Activated CD4-positive, alpha-beta memory T cell treated with anti-CD3 and anti-CD28 coated beads, Interleukin-2, amount 10 ng/mL, durations not matched to agents 7 days and 5 days (primary cell): ENCODE measurements around the gene GSK3B. TPM values are rescaled to one million over a fixed set of nuclear protein-coding genes. Genes with fewer than 3 reads are reported as not detected.

Experiments
- CTCF ChIA-PET: fragments of 350-600 bp; sonication (Branson Sonifier 250); formaldehyde crosslinking; loops from one replicate; lab custom pipeline; 2021; ENCODE audit warnings: antibody characterized with exemption, inconsistent platforms; lab: Charles Lee
- POLR2A ChIA-PET: fragments of 350-600 bp; sonication (Branson Sonifier 250); formaldehyde crosslinking; loops from one replicate; lab custom pipeline; 2021; ENCODE audit warnings: antibody characterized with exemption; lab: Charles Lee
- DNase-seq: peaks from one replicate; pipeline ENCODE4 v3.0.0-alpha.2; 2020
- H3K27ac Mint-ChIP-seq: one replicate; pipeline ENCODE4 v1.8.0; 2021; ENCODE audit warnings: mild to moderate bottlenecking, mixed read lengths
- H3K27me3 Mint-ChIP-seq: one replicate; pipeline ENCODE4 v1.8.0; 2021; ENCODE audit warnings: mixed read lengths
- H3K36me3 Mint-ChIP-seq: one replicate; pipeline ENCODE4 v1.8.0; 2021; ENCODE audit warnings: low read depth, mixed read lengths
- H3K4me1 Mint-ChIP-seq: one replicate; pipeline ENCODE4 v1.8.0; 2021; ENCODE audit warnings: mixed read lengths
- H3K4me3 Mint-ChIP-seq: one replicate; pipeline ENCODE4 v1.8.0; 2021; ENCODE audit warnings: mild to moderate bottlenecking, mixed read lengths
- H3K9me3 Mint-ChIP-seq: one replicate; pipeline ENCODE4 v1.8.0; 2021; ENCODE audit warnings: mixed read lengths
- total RNA-seq, 2 experiments: library from RNA; stranded (reverse); gene quantifications; one replicate each; pipeline ENCODE4 v1.2.3, GENCODE V29; 2021

GSK3B gene
- total RNA-seq, result 10 to 100 TPM; 35.6 to 37.2 TPM

GRCh38 chr3:120093911-120094775 lies at the start of gene GSK3B:
GSK3B (minus strand) TSS chr3:120094447; CDS start chr3:120093434, 1,013 bp downstream.
- peak; percentile 81 for DNase-seq
- ChIA-PET POLR2A (interaction anchor here (0.7 to 4.6 kb wide), 27 partner anchors 10 to 800 kb away, joined by 3 to 79 read pairs (median 4); partner anchors contain the start of genes ARHGAP31, CD80, COX17 and GTF2E1), CTCF (interaction anchor here (1.9 to 2.5 kb wide), 2 partner anchors 202 to 323 kb away, joined by 9 read pairs; no protein-coding TSS in a partner anchor)
- H3K9me3 Mint-ChIP-seq, result no peaks in the 10 kb centered on the region
- H3K27ac Mint-ChIP-seq, result no peak within 1 kb of the TSS
- H3K36me3 Mint-ChIP-seq, result peaks cover 19% of the 10 kb centered on the region
- H3K4me3 Mint-ChIP-seq, result no peak within 1 kb of the TSS
- H3K4me1 Mint-ChIP-seq, result peaks cover 25% of the 10 kb centered on the region
- H3K27me3 Mint-ChIP-seq, result no peaks in the 10 kb centered on the region

- no peak for DNase-seq
- ChIA-PET CTCF (no interaction called here), POLR2A (no interaction called here)
- peaks cover 5% of the 10 kb centered on the region for H3K4me1 Mint-ChIP-seq
- H3K27ac Mint-ChIP-seq, result no peak overlapping the region
- no peak overlapping the region for H3K4me3 Mint-ChIP-seq
- no peaks in the 10 kb centered on the region for H3K36me3 Mint-ChIP-seq
- no peaks in the 10 kb centered on the region for H3K9me3 Mint-ChIP-seq
- H3K27me3 Mint-ChIP-seq, result no peaks in the 10 kb centered on the region
These were observed 49.4 kb upstream of the GSK3B start for GRCh38 chr3:120143676-120144075.

GRCh38 chr3:120142236-120142635 lies 48.0 kb upstream of the GSK3B start:
- H3K4me1 Mint-ChIP-seq, result peaks cover 2% of the 10 kb centered on the region
- no peak overlapping the region for H3K4me3 Mint-ChIP-seq
- POLR2A ChIA-PET, result no interaction called here
- CTCF ChIA-PET, result no interaction called here
- DNase-seq, result no peak
- no peak overlapping the region for H3K27ac Mint-ChIP-seq
- H3K36me3 Mint-ChIP-seq, result no peaks in the 10 kb centered on the region
- H3K27me3 Mint-ChIP-seq, result no peaks in the 10 kb centered on the region
- H3K9me3 Mint-ChIP-seq, result no peaks in the 10 kb centered on the region

DNA sequence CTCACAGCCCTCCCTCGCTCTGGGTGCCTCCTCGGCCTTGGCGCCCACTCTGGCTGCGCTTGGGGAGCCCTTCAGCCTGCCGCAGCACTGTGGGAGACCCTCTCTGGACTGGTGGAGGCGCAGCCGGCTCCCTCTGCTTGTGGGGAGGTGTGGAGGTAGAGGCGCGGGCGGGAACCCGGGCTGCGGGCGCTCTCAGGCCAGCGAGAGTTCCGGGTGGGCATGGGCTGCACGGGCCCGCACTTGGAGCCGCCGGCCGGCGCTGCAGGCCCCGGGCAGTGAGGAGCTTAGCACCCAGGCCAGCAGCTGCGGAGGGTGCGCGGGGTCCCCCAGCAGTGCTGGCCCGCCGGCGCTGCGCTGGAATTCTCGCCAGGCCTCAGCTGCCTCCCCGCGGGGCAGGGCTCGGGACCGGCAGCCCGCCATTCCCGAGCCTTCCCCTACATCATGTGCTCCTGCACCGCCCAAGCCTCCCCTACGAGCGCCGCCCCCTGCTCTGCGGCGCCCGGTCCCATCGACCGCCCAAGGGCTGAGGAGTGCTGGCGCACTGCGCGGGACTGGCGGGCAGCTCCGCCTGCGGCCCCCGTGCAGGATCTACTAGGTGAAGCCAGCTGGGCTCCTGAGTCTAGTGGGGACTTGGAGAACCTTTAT lies 46.0 kb upstream of the GSK3B start:
- H3K27ac Mint-ChIP-seq, result no peak overlapping the region
- ChIA-PET POLR2A (no interaction called here), CTCF (no interaction called here)
- no peaks in the 10 kb centered on the region for H3K4me1 Mint-ChIP-seq
- no peak for DNase-seq
- H3K27me3 Mint-ChIP-seq, result no peaks in the 10 kb centered on the region
- H3K36me3 Mint-ChIP-seq, result no peaks in the 10 kb centered on the region
- H3K4me3 Mint-ChIP-seq, result no peak overlapping the region
- H3K9me3 Mint-ChIP-seq, result no peaks in the 10 kb centered on the region

- ChIA-PET POLR2A (no interaction called here), CTCF (no interaction called here)
- Mint-ChIP-seq H3K36me3 (no peaks in the 10 kb centered on the region), H3K27ac (no peak overlapping the region), H3K4me3 (no peak overlapping the region), H3K27me3 (no peaks in the 10 kb centered on the region), H3K9me3 (no peaks in the 10 kb centered on the region), H3K4me1 (no peaks in the 10 kb centered on the region)
- no peak for DNase-seq
These were observed 44.9 kb upstream of the GSK3B start for GRCh38 chr3:120139140-120139539.

- ChIA-PET CTCF (no interaction called here), POLR2A (no interaction called here)
- H3K36me3 Mint-ChIP-seq, result no peaks in the 10 kb centered on the region
- no peak overlapping the region for H3K4me3 Mint-ChIP-seq
- no peaks in the 10 kb centered on the region for H3K27me3 Mint-ChIP-seq
- H3K9me3 Mint-ChIP-seq, result no peaks in the 10 kb centered on the region
- H3K27ac Mint-ChIP-seq, result no peak overlapping the region
- H3K4me1 Mint-ChIP-seq, result no peaks in the 10 kb centered on the region
- no peak for DNase-seq
These were observed 43.3 kb upstream of the GSK3B start for GRCh38 chr3:120137548-120137947.

- CTCF ChIA-PET, result no interaction called here
- Mint-ChIP-seq H3K9me3 (no peaks in the 10 kb centered on the region), H3K36me3 (no peaks in the 10 kb centered on the region)
These were observed 36.4 kb upstream of the GSK3B start for GRCh38 chr3:120130656-120131055.

GRCh38 chr3:120129718-120130513 lies 35.7 kb upstream of the GSK3B start:
- Mint-ChIP-seq H3K36me3 (no peaks in the 10 kb centered on the region), H3K4me1 (no peaks in the 10 kb centered on the region), H3K9me3 (no peaks in the 10 kb centered on the region), H3K4me3 (no peak overlapping the region), H3K27ac (no peak overlapping the region), H3K27me3 (no peaks in the 10 kb centered on the region)
- CTCF ChIA-PET, result no interaction called here
- POLR2A ChIA-PET, result no interaction called here
- no peak for DNase-seq

More at GRCh38 chr3:120130656-120131055, 36.4 kb upstream of the GSK3B start:
- no peak overlapping the region for H3K27ac Mint-ChIP-seq
- H3K27me3 Mint-ChIP-seq, result no peaks in the 10 kb centered on the region
- H3K4me1 Mint-ChIP-seq, result no peaks in the 10 kb centered on the region
- DNase-seq, result no peak
- POLR2A ChIA-PET, result no interaction called here
- no peak overlapping the region for H3K4me3 Mint-ChIP-seq

GRCh38 chr3:120129051-120129450 lies 34.8 kb upstream of the GSK3B start:
- Mint-ChIP-seq H3K27me3 (no peaks in the 10 kb centered on the region), H3K27ac (no peak overlapping the region), H3K4me1 (no peaks in the 10 kb centered on the region), H3K36me3 (no peaks in the 10 kb centered on the region), H3K4me3 (no peak overlapping the region), H3K9me3 (no peaks in the 10 kb centered on the region)
- DNase-seq, result no peak
- ChIA-PET CTCF (no interaction called here), POLR2A (no interaction called here)

- ChIA-PET CTCF (no interaction called here), POLR2A (interaction anchor here (1.5 kb wide), 1 partner anchor 30 kb away, joined by 3 read pairs; no protein-coding TSS in a partner anchor)
- Mint-ChIP-seq H3K27ac (no peak overlapping the region), H3K9me3 (no peaks in the 10 kb centered on the region), H3K36me3 (no peaks in the 10 kb centered on the region), H3K4me3 (no peak overlapping the region), H3K27me3 (peaks cover 1% of the 10 kb centered on the region), H3K4me1 (no peaks in the 10 kb centered on the region)
- DNase-seq, result no peak
These were observed 31.7 kb upstream of the GSK3B start for GRCh38 chr3:120125992-120126391.

DNA sequence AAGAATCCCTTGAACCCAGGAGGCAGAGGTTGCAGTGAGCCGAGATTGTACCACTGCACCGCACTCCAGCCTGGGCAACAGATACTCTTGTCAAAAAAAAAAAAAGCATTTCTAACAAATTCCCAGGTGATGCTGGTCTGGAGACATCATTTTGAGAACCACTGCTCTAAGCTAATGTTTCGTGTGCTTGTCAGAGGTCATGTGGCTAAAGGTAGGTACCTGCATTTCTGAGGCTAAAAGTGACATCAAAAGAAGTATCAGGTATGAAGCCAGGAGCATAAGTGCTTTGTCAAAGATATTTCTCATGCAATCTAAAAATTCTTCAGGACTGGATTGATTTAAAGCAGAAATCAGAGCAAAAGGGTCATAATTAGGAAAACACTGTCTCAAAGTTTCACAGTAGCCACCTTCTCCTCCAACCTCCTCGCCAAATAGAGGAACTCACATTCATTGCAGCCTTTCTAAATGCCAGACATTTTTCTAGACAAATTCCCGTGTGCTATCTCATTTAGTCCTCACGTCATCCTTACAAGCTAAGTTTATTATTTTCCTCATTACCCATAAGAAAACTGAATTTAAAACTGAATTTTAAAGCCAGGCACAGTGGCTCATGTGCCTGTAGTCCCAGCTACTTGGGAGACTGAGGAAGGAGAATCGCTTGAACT lies 25.7 kb upstream of the GSK3B start:
- peaks cover 4% of the 10 kb centered on the region for H3K27me3 Mint-ChIP-seq
- peaks cover 3% of the 10 kb centered on the region for H3K36me3 Mint-ChIP-seq
- no peak overlapping the region for H3K27ac Mint-ChIP-seq
- DNase-seq, result no peak
- H3K4me1 Mint-ChIP-seq, result no peaks in the 10 kb centered on the region
- CTCF ChIA-PET, result no interaction called here
- POLR2A ChIA-PET, result no interaction called here
- peaks cover 4% of the 10 kb centered on the region for H3K9me3 Mint-ChIP-seq
- no peak overlapping the region for H3K4me3 Mint-ChIP-seq

DNA sequence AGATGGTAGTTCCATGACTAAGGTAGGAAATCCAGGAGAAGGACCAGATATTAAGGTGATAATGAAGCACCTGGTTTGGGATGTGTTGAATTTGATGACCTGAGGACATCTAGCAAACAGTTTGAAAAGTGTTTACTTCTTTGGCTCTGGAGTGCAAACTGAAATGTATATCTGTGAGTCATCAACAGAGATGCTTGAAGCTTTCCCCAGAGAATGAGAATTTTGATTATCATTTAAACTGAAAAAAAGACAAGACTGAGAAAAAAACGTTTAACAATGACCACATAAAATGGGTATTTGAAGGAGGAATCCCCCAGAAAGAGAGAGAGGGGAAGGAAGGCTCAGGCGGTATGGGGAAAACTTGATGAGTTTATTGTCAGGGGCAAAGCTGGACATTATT lies 20.7 kb upstream of the GSK3B start:
- ChIA-PET CTCF (no interaction called here), POLR2A (interaction anchor here (1.5 kb wide), 1 partner anchor 22 kb away, joined by 3 read pairs; no protein-coding TSS in a partner anchor)
- Mint-ChIP-seq H3K36me3 (peaks cover 3% of the 10 kb centered on the region), H3K27me3 (peaks cover 3% of the 10 kb centered on the region), H3K4me3 (no peak overlapping the region), H3K27ac (no peak overlapping the region), H3K9me3 (peaks cover 4% of the 10 kb centered on the region), H3K4me1 (no peaks in the 10 kb centered on the region)
- DNase-seq, result no peak
